Testis (tissue), 2 donors: ENCODE data around the gene TIMP2.

Experiments used
- CTCF ChIP-seq, 3 experiments: fragments of 450-650 bp in 2 of 3; fragments of 200-600 bp in 1 of 3; sonication (generic) in 1 of 3; IDR thresholded peaks; one replicate each; pipeline ENCODE4 v1.5.1; 2016 to 2019; ENCODE audit warnings: antibody characterized with exemption in 3 of 3, mild to moderate bottlenecking in 2 of 3, moderate library complexity in 1 of 3
- POLR2A ChIP-seq: fragments of 450-650 bp; IDR thresholded peaks from one replicate; pipeline ENCODE4 v1.6.1; 2017; ENCODE audit warnings: antibody characterized with exemption, mild to moderate bottlenecking, moderate library complexity

DNA sequence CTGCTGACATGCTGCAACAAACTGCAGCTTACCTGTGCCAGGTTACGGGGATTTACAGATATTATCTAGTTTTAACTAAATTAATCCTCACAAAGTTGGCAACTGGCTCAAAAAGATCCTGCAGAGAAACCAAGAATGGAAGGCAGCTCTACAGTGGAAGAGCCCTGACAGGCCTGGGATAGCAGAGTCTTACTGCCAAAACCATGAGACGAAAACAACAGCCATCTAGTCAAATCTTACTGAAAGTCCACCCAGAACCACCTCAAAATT lies 92.7 kb downstream of the TIMP2 start:
- TF ChIP-seq CTCF (IDR thresholded peaks at IDR 0.05) (no peak), POLR2A (no peak)
